ENCODE measurements around the gene DISP3.

The DISP3 gene

DNA sequence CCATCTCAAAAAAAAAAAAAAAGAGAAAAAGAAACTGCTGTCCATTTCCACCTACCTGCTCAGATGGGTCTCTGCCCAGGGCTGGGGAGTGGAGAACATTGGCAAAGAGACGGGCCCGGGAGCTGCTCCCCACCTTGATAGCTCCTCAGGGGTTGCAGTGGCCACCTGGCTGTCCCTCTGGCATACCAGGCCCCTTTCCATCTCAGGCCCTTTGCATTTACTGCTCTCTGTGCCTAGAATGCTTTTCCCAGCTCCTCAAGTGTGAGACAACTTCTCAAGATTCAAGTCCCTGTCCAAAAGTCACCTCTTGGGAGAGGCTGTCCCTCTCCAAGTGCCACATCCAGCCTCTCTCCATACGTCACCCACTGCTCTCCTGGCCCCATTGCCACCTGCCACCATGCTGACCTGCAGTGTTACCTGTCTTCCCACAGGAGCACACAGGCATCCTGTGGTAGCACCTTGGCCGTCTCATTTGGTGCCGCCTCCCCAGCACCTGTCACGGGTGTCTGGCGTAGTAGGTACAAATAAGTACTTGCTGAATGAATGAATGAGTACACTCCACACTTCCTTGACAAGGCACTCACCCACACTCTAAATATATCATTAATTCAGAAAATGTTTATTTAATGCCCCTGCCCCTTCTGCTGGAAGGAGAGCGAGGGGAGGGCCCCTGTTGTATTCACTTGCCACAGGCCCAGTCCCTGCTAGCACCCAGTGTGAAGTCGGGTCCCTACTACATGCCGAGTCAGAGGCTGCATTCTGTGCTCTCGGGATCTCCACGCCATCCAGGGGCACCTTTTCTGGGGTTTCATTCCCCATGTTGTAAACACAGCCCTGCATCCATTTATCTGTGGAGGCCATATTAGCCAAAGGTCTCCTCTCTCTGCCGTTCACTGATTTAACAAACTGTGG is 48.8 kb downstream of the DISP3 start:
- in situ Hi-C loops (cut with HindIII; ENCODE audit: low sequenced_read_pairs), result no loop called here

GRCh38 chr1:11528611-11529261 is 49.8 kb downstream of the DISP3 start:
- in situ Hi-C loops (cut with HindIII; ENCODE audit: low sequenced_read_pairs), result no loop called here

DNA sequence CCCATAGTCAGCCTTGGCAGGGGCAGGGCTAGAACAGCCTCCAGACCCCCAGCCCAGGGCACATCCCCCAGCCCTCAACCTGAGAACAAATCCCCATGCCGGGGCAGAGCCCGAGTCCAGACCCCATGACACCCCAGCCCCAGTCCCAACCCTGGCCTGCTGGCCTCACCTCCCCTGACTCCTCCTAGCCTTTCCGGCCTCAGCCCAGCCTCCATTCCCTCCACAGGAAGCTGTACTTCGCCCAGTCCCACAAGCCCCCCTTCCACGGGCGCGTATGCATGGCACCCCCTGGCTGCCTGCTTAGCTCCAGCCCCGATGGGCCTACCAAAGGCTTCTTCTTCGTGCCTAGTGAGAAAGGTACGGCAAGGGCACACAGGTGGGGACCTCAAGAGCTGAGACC is 50.4 kb downstream of the DISP3 start:
- in situ Hi-C loops (cut with HindIII; ENCODE audit: low sequenced_read_pairs), result no loop called here

GRCh38 chr1:11529763-11530730 is 51.1 kb downstream of the DISP3 start:
- in situ Hi-C loops (cut with HindIII; ENCODE audit: low sequenced_read_pairs), result no loop called here

DNA sequence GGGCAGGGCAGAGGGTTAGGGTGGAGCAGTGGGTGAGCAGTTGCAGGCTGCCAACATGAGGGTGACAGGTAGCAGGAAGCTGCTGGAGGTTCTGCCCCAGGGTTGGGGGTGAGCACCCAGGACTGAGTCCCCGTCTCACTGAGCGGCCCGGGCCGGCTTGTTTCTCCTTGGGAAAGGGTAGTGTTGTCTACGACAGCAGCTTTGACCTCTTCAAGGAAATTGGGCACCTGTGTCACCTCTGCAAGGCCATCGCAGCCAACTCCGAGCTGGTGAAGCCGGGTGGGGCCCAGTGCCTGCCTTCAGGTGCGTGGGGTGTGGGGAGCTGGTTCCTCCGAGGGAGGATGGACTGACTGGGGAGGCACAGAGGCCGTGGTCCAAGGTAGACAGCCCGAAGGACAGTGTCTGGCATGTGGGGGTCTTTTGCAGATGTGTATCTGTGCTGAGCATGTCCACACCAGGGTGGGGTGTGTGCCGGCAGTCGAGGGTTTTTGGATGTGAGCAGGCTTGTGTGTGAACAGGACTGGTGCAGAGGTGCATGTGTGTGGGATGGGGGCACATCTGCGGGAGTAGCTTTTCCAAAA is 51.9 kb downstream of the DISP3 start:
- in situ Hi-C loops (cut with HindIII; ENCODE audit: low sequenced_read_pairs), result no loop called here

DNA sequence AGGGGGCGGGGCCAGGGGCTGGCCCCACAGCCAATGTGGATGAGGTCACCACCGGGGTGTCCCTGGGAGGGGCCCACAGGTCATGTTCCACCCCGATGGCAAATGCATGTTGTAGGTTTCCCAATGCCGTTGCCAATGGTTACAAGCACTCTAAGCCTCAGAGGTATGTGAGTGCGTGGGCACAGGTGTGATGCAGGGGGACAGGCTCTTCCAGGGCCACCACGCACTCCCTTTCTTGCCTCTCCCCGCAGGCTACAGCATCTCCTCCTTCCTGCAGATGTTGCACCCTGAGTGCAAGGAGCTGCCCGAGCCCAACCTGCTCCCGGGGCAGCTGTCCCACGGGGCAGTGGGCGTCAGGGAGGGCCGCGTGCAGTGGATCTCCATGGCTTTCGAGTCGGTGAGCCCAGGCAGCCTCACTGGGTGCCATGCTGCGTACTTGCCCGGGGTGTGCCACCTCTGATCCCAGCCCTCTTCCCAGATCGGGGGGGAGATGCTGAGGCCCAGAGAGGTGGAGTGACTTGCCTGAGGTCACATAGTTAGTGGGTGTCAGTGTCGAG is 52.4 kb downstream of the DISP3 start:
- in situ Hi-C loops (cut with HindIII; ENCODE audit: low sequenced_read_pairs), result no loop called here

DNA sequence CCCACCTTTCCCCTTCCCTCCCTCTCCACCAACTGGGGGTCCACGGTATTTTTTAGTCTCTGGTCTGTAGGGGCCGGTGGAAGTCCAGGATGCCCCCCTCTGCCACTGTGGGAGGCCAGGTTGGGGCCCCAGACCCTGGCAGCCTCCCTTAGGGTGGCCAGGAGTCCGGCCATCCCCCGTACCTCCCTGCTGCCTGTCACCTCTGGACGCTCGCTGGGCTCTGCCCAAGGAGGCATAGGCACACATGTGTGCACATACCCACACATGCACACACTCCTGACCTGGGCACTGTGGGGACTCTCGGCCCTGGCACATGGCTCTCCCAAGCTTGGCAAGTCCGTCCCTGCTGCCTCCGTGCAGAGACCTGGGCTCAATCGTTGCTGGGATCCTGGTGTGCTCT is 53.0 kb downstream of the DISP3 start:
- in situ Hi-C loops (cut with HindIII; ENCODE audit: low sequenced_read_pairs), result no loop called here

GRCh38 chr1:11533790-11534787 is 55.1 kb downstream of the DISP3 start:
- in situ Hi-C loops (cut with HindIII; ENCODE audit: low sequenced_read_pairs), result no loop called here

GRCh38 chr1:11534846-11535245 is 55.9 kb downstream of the DISP3 start:
- in situ Hi-C loops (cut with HindIII; ENCODE audit: low sequenced_read_pairs), result no loop called here

DNA sequence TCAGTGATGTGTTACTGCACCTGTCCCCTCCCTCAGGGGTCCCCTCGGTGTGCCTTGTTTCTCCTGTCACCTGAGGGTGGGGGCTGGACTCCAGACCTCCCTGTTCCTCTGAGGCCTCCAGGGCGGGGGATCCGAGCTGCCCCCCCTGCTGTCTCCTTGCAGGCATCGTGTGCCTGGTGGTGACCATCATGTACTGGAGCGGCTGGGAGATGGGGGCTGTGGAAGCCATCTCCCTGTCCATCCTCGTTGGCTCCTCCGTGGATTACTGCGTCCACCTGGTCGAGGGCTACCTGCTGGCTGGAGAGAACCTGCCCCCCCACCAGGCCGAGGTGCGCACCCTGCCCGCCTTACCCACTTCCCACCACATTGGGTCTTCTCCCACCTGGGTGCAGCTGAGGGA is 56.4 kb downstream of the DISP3 start:
- in situ Hi-C loops (cut with HindIII; ENCODE audit: low sequenced_read_pairs), result no loop called here

GRCh38 chr1:11535761-11536572 is 57.0 kb downstream of the DISP3 start:
- in situ Hi-C loops (cut with HindIII; ENCODE audit: low sequenced_read_pairs), result no loop called here

- in situ Hi-C loops (cut with HindIII; ENCODE audit: low sequenced_read_pairs), result no loop called here
These were observed 57.8 kb downstream of the DISP3 start for GRCh38 chr1:11536573-11537379.

GRCh38 chr1:11537380-11537764 is 58.4 kb downstream of the DISP3 start:
- in situ Hi-C loops (cut with HindIII; ENCODE audit: low sequenced_read_pairs), result no loop called here

DNA sequence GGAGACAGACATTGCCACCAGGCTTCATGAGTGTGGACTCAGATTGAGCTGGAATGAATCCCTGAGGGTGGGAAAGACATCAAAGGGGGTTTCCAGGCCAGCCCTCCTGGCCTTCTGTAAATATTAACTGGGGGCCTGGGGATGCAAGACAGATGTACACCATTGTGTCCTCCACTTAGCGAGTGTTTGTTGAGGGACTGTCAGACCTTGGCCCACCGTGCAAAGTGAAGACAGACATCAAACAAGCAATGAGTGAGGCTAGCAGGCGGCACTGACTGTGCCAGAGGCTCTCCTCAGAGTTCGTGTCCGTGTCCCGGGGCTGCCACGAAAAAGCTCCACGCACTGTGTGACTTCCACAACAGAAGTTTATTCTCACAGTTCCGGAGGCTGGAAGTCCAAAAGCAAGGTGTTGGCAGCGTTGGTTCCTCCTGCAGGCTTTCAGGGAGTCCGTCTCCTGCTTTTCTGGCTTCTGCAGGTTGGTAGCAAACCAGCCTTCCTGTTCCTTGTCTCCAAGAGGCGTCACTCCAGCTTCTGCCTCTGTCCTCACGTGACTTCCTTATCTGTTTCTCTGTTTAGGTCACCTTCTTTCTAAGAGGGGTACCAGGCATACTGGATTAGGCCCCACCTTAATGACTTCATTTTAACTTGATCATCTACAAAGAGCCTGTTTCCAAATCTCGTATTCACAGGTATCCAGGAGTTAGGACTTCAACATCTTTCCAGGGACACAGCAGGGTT is 59.1 kb downstream of the DISP3 start:
- in situ Hi-C loops (cut with HindIII; ENCODE audit: low sequenced_read_pairs), result no loop called here

DNA sequence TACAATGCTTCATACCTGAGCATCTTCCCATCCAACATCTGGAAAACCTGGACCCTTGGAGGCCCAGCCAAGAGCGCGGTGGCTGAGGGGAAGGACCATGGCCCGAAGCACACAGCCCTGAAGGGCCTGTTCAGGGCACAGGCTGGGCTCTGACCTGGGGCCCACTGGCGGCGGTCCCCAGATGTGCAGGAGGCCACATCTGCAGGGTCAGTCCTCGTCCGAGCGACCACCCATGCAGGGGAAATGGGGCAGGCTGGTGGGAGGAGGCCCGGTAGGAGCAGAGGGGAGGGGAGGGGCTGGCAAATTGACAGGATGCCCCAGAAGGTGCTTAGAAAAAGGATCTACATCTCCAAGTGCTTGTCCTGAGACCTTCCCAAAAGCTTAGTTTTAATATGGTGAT is 59.9 kb downstream of the DISP3 start:
- in situ Hi-C loops (cut with HindIII; ENCODE audit: low sequenced_read_pairs), result no loop called here

- in situ Hi-C loops (cut with HindIII; ENCODE audit: low sequenced_read_pairs), result no loop called here
These were observed 61.2 kb downstream of the DISP3 start for GRCh38 chr1:11539850-11540772.
